HL-60 (cell line): ENCODE measurements around the gene RAPSN.

ENCODE experiments used
- GABPA ChIP-seq: IDR thresholded peaks from 2 replicates; pipeline ENCODE4 v1.6.1; 2012; ENCODE audit warnings: low read depth
- POLR2AphosphoS5 ChIP-seq: IDR thresholded peaks from 2 replicates; pipeline ENCODE4 v1.6.1; 2012; ENCODE audit warnings: low read depth
- SPI1 ChIP-seq: IDR thresholded peaks from 2 replicates; pipeline ENCODE4 v1.6.1; 2012; ENCODE audit warnings: low read depth, mild to moderate bottlenecking, borderline replicate concordance
- TF ChIP-seq, protein P1 (sequence below): IDR thresholded peaks from one replicate; pipeline ENCODE4 v1.5.1; 2011; ENCODE audit warnings: low read length, control low read depth, inconsistent platforms; ENCODE audit not compliant: insufficient read depth

DNA sequence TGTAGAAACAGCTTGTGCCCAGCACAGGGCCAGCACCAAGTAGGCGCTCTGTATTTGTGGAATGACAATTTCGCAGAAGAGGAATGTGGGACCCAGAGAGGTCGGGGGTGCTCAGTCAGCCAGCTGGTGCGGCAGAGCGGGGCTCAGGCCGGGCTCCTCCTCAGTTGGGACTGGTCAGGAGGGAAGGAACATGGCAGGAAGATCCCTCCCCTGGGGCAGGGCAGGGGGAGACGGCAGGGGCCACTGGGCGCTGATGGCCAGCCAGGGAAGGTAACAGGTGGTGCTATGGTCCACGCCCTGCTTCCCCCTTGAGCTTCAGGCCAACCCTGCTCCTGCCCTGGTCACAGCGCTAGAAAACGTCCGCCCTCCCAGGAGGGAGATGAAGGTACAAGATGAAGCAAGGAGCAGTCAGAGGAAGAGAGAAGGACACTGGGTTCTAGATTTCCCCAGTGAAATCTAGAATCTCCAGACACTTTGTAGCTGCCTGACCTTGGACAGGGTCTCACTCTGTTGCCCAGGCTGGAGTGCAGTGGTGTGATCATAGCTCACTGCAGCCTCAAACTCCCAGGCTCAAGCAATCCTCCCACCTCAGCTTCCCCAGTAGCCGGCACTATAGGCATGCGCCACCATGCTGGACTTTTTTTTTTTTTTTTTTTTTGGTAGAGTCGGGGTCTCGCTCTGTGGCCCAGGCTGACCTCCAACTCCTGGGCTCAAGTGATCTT lies 57.1 kb downstream of the RAPSN start:
- TF ChIP-seq, protein P1, sequence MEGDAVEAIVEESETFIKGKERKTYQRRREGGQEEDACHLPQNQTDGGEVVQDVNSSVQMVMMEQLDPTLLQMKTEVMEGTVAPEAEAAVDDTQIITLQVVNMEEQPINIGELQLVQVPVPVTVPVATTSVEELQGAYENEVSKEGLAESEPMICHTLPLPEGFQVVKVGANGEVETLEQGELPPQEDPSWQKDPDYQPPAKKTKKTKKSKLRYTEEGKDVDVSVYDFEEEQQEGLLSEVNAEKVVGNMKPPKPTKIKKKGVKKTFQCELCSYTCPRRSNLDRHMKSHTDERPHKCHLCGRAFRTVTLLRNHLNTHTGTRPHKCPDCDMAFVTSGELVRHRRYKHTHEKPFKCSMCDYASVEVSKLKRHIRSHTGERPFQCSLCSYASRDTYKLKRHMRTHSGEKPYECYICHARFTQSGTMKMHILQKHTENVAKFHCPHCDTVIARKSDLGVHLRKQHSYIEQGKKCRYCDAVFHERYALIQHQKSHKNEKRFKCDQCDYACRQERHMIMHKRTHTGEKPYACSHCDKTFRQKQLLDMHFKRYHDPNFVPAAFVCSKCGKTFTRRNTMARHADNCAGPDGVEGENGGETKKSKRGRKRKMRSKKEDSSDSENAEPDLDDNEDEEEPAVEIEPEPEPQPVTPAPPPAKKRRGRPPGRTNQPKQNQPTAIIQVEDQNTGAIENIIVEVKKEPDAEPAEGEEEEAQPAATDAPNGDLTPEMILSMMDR: no peak
- no peak; the same call in 1 of the 2 replicates for TF ChIP-seq POLR2AphosphoS5
- no peak for TF ChIP-seq GABPA
- TF ChIP-seq SPI1: no peak
